RKO (cell line): ENCODE results near the gene GUCY1A2.

Experiments used
- DNase-seq: peaks from one replicate; pipeline ENCODE4 v3.0.0-alpha.2; 2016; ENCODE audit warnings: low spot score

Gene GUCY1A2

GRCh38 chr11:106998116-106998915, 20.0 kb downstream of the GUCY1A2 start:
- no peak for DNase-seq

DNA sequence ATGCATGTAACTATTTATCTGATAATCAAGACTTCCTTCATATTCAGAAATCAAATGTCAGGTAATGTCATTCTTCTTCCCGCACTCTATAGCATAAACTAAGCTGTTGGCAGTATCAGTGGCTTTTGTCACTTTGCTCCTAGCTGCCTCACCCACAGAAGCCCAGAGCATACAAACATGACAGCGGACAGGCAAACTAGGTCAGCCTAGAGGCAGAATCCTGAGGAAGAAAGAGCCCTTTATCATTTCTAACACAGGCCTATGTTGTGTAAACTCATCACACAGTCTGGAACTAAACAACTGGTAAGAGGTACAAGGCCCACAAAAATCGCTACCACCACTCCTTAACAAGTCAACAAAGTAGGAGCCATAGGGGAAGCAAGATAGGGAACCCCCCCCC, 21.0 kb downstream of the GUCY1A2 start:
- DNase-seq: no peak

DNA sequence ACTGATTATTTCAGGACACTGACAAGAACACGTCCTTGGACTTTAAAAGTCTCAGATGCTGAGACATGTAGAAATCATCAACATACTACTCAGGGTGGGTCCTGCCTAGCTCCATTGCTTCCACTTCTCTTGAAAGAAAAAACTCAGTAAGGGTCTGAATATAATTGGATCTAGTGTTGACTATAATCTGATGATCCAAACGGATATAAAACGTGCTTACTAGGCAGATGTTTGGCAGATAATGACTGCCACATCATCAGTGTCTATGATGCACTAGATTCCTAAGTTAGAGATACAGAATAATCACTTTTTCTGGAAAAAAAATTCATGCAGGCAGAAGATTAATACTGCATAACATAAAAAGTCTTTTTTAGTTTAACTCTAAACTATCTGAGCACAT, 21.6 kb downstream of the GUCY1A2 start:
- DNase-seq: no peak

DNA sequence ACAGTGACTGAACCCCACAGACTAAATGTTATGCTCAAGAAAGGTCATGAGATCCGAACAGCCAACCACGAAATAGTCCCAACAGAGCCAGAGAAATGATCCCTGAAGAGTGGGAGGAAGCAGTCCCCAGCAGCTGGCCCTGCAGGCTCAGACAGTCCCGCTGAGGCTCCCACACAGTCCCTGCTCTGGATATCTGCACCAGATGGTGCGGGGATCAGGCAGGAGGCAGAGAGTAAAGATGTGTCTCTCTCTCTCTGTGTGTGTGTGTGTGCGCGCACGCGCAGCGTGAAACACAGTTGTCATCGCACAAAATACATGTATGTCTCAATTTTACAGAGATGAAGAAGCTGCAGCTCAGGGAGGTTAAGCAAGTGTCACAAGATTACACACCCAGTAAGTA, 27.9 kb downstream of the GUCY1A2 start:
- no peak for DNase-seq

DNA sequence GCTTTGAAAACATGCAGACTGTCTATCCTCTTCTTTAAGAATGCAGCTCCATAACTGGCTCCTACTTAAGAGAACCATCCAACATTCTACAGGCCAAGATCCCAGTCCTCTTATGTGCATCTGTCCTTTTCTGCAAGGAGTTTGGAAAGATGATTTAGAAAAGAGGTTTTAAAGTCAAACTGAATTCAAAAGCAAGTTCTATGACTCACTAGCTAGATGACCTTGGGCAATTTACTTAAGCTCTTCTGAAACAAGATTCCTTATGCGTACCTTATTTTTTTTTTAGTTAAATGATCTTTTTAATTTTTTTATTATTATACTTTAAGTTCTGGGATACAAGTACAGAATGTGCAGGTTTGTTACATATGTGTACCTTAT, 29.2 kb downstream of the GUCY1A2 start:
- no peak for DNase-seq

GRCh38 chr11:106988151-106989077, 29.9 kb downstream of the GUCY1A2 start:
- no peak for DNase-seq

GRCh38 chr11:106986673-106987072, 31.6 kb downstream of the GUCY1A2 start:
- no peak for DNase-seq

DNA sequence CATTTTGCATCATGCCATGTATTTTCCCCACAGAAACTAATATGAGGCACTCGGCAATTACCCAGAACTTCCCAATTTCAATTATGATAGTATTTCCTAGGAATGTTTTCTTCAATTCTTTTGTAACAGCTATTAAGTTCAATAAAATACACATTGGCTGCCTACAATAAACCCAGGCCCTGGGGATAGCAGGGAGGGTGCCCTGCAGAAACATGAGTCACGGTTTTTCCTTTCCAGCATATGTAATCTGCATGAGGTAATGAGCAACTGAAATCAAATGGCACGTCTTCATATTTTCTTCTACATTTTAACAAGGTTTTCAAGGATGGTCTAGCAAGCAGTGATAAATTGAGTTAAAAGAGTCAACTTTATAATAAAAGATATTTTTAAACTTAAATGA, 32.0 kb downstream of the GUCY1A2 start:
- no peak for DNase-seq

DNA sequence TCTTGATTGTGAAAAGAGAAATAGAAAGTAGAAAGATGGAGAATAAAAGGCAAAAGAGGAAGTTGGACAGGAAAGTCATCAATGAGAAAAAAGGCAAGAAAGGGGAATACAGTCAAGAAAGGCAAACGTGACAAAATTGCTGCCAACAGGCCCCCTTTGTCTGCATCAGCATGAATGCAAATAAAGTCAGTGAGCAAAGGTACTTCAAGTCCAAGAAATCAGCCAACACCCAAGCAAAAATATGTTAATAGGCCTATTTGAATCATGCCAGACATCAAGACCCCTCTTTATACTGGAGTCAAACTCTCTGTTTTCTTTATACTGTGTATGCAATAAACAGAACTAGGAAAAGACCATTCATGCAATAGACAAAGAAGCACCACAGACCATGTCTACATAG, 34.3 kb downstream of the GUCY1A2 start:
- DNase-seq: no peak

- DNase-seq: no peak
Measured at GRCh38 chr11:106983261-106983660, 35.0 kb downstream of the GUCY1A2 start.

DNA sequence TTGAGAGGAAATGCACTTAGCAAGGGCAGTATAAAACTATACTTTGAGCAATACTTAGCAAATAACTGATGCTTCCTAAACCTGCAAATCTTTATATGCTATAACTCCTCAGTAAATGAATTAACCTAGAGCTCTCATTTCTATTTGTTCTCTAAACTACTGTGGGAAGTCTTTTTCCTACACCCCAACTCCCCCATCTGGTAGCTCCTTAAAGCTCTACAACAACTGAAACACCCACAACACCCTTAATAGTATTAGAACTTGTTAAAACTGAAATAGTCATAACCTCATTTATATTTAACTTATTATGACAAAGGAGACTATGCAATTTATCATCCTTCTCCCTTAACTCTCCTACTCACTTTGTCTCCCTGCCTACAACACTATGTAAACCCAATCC, 43.4 kb downstream of the GUCY1A2 start:
- no peak for DNase-seq

- DNase-seq: no peak
Measured at GRCh38 chr11:106971864-106972263, 46.4 kb downstream of the GUCY1A2 start.

DNA sequence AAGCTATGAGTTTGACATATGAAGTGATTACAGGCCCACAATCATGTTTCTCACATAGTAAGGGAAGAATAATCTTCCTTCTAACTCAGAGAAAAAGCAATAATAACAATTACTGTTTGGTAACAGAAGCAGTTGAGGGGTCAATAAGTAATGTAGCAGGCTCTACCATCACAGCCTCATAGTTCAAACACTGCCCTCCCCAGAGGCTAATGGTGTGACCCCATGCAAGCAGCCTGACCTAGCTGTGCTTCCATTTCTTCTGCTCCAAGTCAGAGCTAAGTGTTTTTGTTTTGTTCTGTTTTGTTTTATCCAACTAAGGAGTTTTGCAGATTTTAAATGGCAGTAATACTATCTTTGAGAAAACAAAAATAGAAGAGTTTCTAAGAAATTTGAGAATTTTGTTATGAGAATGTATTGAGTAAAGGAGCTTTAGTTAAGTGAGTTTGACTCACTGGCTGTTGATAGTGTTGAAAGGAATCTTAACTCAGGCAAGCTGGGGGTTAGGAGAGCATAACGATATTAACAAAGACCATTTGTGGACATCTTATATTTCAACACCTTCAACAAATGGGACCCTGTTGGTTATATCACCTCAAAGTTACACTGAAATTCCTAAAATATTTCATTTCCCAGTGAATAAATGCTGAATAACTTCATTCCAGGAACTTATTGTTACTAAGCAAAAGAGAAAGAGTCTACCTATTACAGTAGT, 48.5 kb downstream of the GUCY1A2 start:
- DNase-seq: no peak

- DNase-seq: no peak
Measured at GRCh38 chr11:106962995-106963394, 55.3 kb downstream of the GUCY1A2 start.

DNA sequence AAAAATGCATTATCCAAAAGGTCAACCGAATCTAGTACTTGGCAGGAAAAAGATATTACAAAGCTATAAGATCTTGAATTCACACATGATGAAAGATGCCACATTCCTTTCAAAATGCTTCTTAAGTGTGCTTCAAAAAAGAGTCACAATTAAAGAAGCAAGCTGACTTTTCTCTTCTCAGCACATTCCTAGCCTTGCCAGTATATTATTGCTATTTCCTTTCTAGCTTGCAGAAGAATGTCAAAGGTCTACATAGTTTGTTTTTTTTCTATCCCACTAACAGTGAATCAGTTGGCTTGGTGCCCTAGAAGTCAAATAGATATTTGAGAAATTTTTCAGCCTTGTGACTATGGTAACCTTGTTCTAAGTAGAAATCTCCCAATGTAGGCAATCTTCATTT, 56.8 kb downstream of the GUCY1A2 start:
- no peak for DNase-seq

GRCh38 chr11:106961048-106961447, 57.2 kb downstream of the GUCY1A2 start:
- DNase-seq: no peak

GRCh38 chr11:106959800-106960199, 58.5 kb downstream of the GUCY1A2 start:
- DNase-seq: no peak

DNA sequence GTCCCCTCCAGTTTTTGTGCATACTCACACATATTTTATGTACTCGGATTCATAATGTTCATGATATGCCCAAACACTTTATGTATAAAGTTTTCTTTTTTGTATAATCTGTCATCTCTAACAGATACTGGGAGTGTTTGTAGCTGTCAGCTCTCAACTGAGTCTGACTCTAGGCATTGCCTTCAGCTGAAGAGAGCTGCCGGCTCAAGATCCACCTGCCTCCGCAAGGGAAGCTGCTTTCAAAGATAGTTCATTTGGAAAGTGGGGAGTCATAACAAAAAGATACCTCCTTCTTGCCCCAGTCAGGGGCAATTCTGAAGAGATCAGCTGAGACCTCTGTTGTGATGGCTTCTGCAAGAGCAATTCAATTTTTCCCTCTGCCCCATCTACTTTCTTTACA, 58.9 kb downstream of the GUCY1A2 start:
- no peak for DNase-seq

- DNase-seq: no peak
Measured at GRCh38 chr11:106958517-106959248, 59.6 kb downstream of the GUCY1A2 start.

- no peak for DNase-seq
Measured at GRCh38 chr11:106957030-106957482, 61.2 kb downstream of the GUCY1A2 start.

DNA sequence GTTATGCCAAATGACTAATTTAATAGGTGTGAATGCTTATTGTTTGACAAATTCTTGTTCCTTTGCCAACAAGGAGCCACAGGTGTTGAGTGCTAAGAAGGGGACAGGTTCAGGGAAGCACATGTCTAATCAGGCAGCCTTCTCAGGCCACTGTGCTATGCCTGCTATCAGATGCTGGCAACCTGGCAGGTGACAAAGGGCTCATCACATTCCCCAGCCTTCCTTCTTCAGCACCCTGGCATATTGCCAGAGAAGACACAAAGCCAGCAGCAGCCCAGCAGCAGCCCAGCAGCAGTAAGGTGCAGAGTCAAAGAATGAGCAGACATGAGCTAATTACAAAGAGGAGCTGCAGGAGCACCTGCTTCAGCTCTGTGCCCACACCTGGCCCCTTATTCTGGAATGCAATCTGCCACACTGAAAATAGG, 68.2 kb downstream of the GUCY1A2 start:
- DNase-seq: no peak

DNA sequence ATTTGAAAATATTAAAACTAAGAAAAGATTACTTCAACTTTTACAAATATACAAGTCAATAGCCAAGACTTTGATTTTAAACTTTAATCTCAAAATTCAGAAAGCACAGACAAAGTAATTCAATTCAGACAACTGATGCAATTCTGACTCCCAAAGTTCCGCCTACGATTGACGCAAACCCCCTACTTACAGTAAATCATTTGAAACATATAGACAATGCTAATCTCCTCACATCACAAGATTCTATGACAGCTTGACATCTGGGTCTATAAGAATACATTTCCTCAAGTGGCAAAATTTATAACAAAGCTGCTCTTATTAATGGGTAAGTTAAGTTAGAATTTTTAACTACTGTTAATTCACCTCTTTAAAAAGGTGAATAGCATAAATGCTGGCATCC, 75.2 kb downstream of the GUCY1A2 start:
- no peak for DNase-seq
